Epidermal melanocyte (primary cell): ENCODE results near the gene GABRB2.
"Not testable (repeated sequence)": the region's sequence is repeated elsewhere in the genome, so short reads cannot be mapped to it uniquely, and the experiment has no call there.

Source experiments
- DNase-seq: peaks from one replicate; pipeline ENCODE4 v3.0.0; 2011; ENCODE audit warnings: low spot score; ENCODE audit not compliant: insufficient read length

GABRB2 gene

DNA sequence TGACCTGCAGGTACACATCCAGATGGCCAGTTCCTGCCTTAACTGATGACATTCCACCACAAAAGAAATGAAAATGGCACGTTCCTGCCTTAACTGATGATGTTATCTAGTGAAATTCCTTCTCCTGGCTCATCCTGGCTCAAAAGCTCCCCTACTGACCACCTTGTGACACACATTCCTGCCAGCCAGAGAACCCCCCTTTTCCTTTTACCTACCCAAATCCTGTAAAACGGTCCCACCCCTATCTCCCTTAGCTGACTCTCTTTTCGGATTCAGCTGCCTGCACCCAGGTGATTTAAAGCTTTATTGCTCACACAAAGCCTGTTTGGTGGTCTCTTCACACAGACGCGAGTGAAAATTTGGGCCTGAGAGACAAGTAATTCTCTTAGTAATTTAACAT, 300.7 kb downstream of the GABRB2 start:
- not testable (repeated sequence) for DNase-seq
